ENCODE data around the gene REPIN1.
"Not testable (repeated sequence)": the region's sequence is repeated elsewhere in the genome, so short reads cannot be mapped to it uniquely, and the experiment has no call there.

REPIN1 gene

GRCh38 chr7:150385302-150385723, 16.7 kb downstream of the REPIN1 start:
- no peak for DNase-seq (ENCODE audit: low read depth, low spot score)
- H3K27ac ChIP-seq = no peak overlapping the region

- not testable (repeated sequence) for H3K27ac ChIP-seq; DNase-seq (ENCODE audit: low read depth, low spot score)
Measured at GRCh38 chr7:150385884-150386283, 17.3 kb downstream of the REPIN1 start.

- no peak overlapping the region for H3K27ac ChIP-seq
- no peak for DNase-seq (ENCODE audit: low read depth, low spot score)
Measured at GRCh38 chr7:150388306-150388705, 19.7 kb downstream of the REPIN1 start.

GRCh38 chr7:150388709-150389531, 20.3 kb downstream of the REPIN1 start:
- DNase-seq (ENCODE audit: low read depth, low spot score) = no peak
- H3K27ac ChIP-seq = no peak overlapping the region

- DNase-seq (ENCODE audit: low read depth, low spot score) = no peak
- no peak overlapping the region for H3K27ac ChIP-seq
Measured at GRCh38 chr7:150389532-150389816, 20.9 kb downstream of the REPIN1 start.

- H3K27ac ChIP-seq = no peak overlapping the region
- no peak for DNase-seq (ENCODE audit: low read depth, low spot score)
Measured at GRCh38 chr7:150390205-150390604, 21.6 kb downstream of the REPIN1 start.

- no peak for DNase-seq (ENCODE audit: low read depth, low spot score)
- H3K27ac ChIP-seq = no peak overlapping the region
Measured at GRCh38 chr7:150393325-150393724, 24.7 kb downstream of the REPIN1 start.

GRCh38 chr7:150396426-150396825, 27.8 kb downstream of the REPIN1 start:
- DNase-seq (ENCODE audit: low read depth, low spot score) = no peak
- no peak overlapping the region for H3K27ac ChIP-seq

GRCh38 chr7:150396851-150397260, 28.2 kb downstream of the REPIN1 start:
- H3K27ac ChIP-seq = no peak overlapping the region
- no peak for DNase-seq (ENCODE audit: low read depth, low spot score)

- no peak overlapping the region for H3K27ac ChIP-seq
- no peak for DNase-seq (ENCODE audit: low read depth, low spot score)
Measured at GRCh38 chr7:150397346-150398107, 28.9 kb downstream of the REPIN1 start.

GRCh38 chr7:150398108-150398964, 29.7 kb downstream of the REPIN1 start:
- no peak overlapping the region for H3K27ac ChIP-seq
- no peak for DNase-seq (ENCODE audit: low read depth, low spot score)

GRCh38 chr7:150398965-150399320, 30.3 kb downstream of the REPIN1 start:
- H3K27ac ChIP-seq = no peak overlapping the region
- no peak for DNase-seq (ENCODE audit: low read depth, low spot score)

GRCh38 chr7:150399421-150400007, 30.9 kb downstream of the REPIN1 start:
- no peak for DNase-seq (ENCODE audit: low read depth, low spot score)
- H3K27ac ChIP-seq = no peak overlapping the region

- no peak for DNase-seq (ENCODE audit: low read depth, low spot score)
- no peak overlapping the region for H3K27ac ChIP-seq
Measured at GRCh38 chr7:150400008-150400787, 31.6 kb downstream of the REPIN1 start.

- DNase-seq (ENCODE audit: low read depth, low spot score) = no peak
- H3K27ac ChIP-seq = no peak overlapping the region
Measured at GRCh38 chr7:150400788-150401423, 32.3 kb downstream of the REPIN1 start.

- DNase-seq (ENCODE audit: low read depth, low spot score) = no peak
- no peak overlapping the region for H3K27ac ChIP-seq
Measured at GRCh38 chr7:150401424-150401790, 32.8 kb downstream of the REPIN1 start.

- no peak overlapping the region for H3K27ac ChIP-seq
- no peak for DNase-seq (ENCODE audit: low read depth, low spot score)
Measured at GRCh38 chr7:150401861-150402631, 33.4 kb downstream of the REPIN1 start.

- no peak for DNase-seq (ENCODE audit: low read depth, low spot score)
- no peak overlapping the region for H3K27ac ChIP-seq
Measured at GRCh38 chr7:150402671-150403321, 34.2 kb downstream of the REPIN1 start.

Measured in epithelial cell of prostate (primary cell).